ENCODE measurements around the gene PILRB. TPM values are rescaled to one million over a fixed set of nuclear protein-coding genes. Genes with fewer than 3 reads are reported as not detected.

The PILRB gene
- total RNA-seq, 1 experiment from 2014 or later: 60.2 TPM

- DNase-seq (ENCODE audit: low read depth, low spot score): no peak
- Histone ChIP-seq H3K27me3 (ENCODE audit: insufficient read depth, low read length) (0 out of 2 replicates have a peak, but pooled peaks cover 6% of the 10 kb centered on the region), H3K9ac (ENCODE audit: low read length) (no peak overlapping the region), H3K9me2 (ENCODE audit: insufficient read depth) (no peaks in the 10 kb centered on the region), H3K27ac (ENCODE audit: low read depth, low read length) (no peak overlapping the region), H3K4me1 (ENCODE audit: control insufficient read depth in 1 of 2, insufficient read depth in 2 of 2, low read length in 2 of 2) (peaks cover 0 to 3% of the 10 kb centered on the region in 2 experiments; a peak in 1 of 4 replicates), H4K20me1 (ENCODE audit: insufficient read depth) (no peaks in the 10 kb centered on the region), H3K9me3 (ENCODE audit: control insufficient read depth in 1 of 2, insufficient read depth in 1 of 2, low read depth in 1 of 2, low read length in 2 of 2) (no peaks in the 10 kb centered on the region), H3K36me3 (ENCODE audit: control insufficient read depth in 1 of 2, insufficient read depth in 2 of 2, low read length in 2 of 2) (no peaks in the 10 kb centered on the region), H3K79me2 (ENCODE audit: insufficient read depth, low read length) (no peaks in the 10 kb centered on the region), H2AFZ (ENCODE audit: low read depth, low read length, poor library complexity, severe bottlenecking) (no peak overlapping the region), H3K4me2 (ENCODE audit: low read length) (no peak overlapping the region), H3K4me3 (replicated peaks in 1 of 2; ENCODE audit: low read depth in 1 of 2, low read length in 2 of 2) (no peak overlapping the region)
- ATAC-seq: no peak
- ChIA-PET CTCF (interaction anchor here (1.2 kb wide), 1 partner anchor 13 kb away, joined by 4 read pairs; no protein-coding TSS in a partner anchor), POLR2A (interaction anchor here (1.5 kb wide), 1 partner anchor 27 kb away, joined by 3 read pairs; the partner anchor contains the start of genes MEPCE and ZCWPW1), RAD21 (ENCODE audit: low non-redundant PET in 1 of 2, low total read pairs in 2 of 2, uncharacterized antibody in 2 of 2, unreplicated experiment in 2 of 2) (no interaction called here)
- TF ChIP-seq CEBPB (IDR thresholded peaks at IDR 0.05; ENCODE audit: low read depth) (no peak), EGR1 (IDR thresholded peaks at IDR 0.05; ENCODE audit: low read depth) (no peak), EZH2phosphoT487 (IDR thresholded peaks at IDR 0.05; ENCODE audit: borderline replicate concordance) (no peak), RAD21 (IDR thresholded peaks at IDR 0.05; ENCODE audit: low read depth) (no peak)
- no TSS peak for BruUV-seq (replicated peaks)
- intact Hi-C loops (cut with micrococcal nuclease): loop anchor here (10.0 kb wide), 1 partner anchor 207 kb away; no protein-coding TSS in a partner anchor
Observed at GRCh38 chr7:100402241-100402640, 44.3 kb downstream of the PILRB start.

- H3K9ac ChIP-seq (ENCODE audit: low read length): no peak overlapping the region
- DNase-seq (ENCODE audit: low read depth, low spot score): no peak
- H4K20me1 ChIP-seq (ENCODE audit: insufficient read depth): no peaks in the 10 kb centered on the region
- H3K9me2 ChIP-seq (ENCODE audit: insufficient read depth): no peaks in the 10 kb centered on the region
- no TSS peak for BruUV-seq (replicated peaks)
- ChIA-PET POLR2A (interaction anchor here (1.3 kb wide), 1 partner anchor 22 kb away, joined by 7 read pairs; the partner anchor contains the start of gene ZCWPW1), RAD21 (ENCODE audit: low non-redundant PET in 1 of 2, low total read pairs in 2 of 2, uncharacterized antibody in 2 of 2, unreplicated experiment in 2 of 2) (interaction anchor here (1.3 kb wide), 2 partner anchors 274 kb away, joined by 3 to 7 read pairs; no protein-coding TSS in a partner anchor), CTCF (interaction anchor here (0.6 to 1.5 kb wide), 8 partner anchors 11 to 276 kb away, joined by 3 to 9 read pairs (median 4); partner anchors contain the start of gene ZCWPW1)
- H3K36me3 ChIP-seq (ENCODE audit: control insufficient read depth in 1 of 2, insufficient read depth in 2 of 2, low read length in 2 of 2): no peaks in the 10 kb centered on the region
- H3K4me1 ChIP-seq (ENCODE audit: control insufficient read depth in 1 of 2, insufficient read depth in 2 of 2, low read length in 2 of 2): peaks cover 0 to 6% of the 10 kb centered on the region in 2 experiments; a peak in 1 of 4 replicates
- H3K4me2 ChIP-seq (ENCODE audit: low read length): no peak overlapping the region
- intact Hi-C loops (cut with micrococcal nuclease): loop anchor here (2.0 to 10.0 kb wide), 2 partner anchors 212 to 274 kb away; no protein-coding TSS in a partner anchor
- no peak for ATAC-seq
- H3K79me2 ChIP-seq (ENCODE audit: insufficient read depth, low read length): no peaks in the 10 kb centered on the region
- no peak for TF ChIP-seq TCF7L2 (IDR thresholded peaks at IDR 0.05; ENCODE audit: borderline replicate concordance, extremely low read depth, insufficient read depth, insufficient read length)
- TF ChIP-seq SIN3A (IDR thresholded peaks at IDR 0.05; ENCODE audit: low read depth): no peak
- no peak overlapping the region for H3K4me3 ChIP-seq (replicated peaks in 1 of 2; ENCODE audit: low read depth in 1 of 2, low read length in 2 of 2)
- no peak overlapping the region for H3K27ac ChIP-seq (ENCODE audit: low read depth, low read length)
- peaks cover 10% of the 10 kb centered on the region; the same call in 1 of the 2 replicates for H3K27me3 ChIP-seq (ENCODE audit: insufficient read depth, low read length)
- no peaks in the 10 kb centered on the region for H3K9me3 ChIP-seq (ENCODE audit: control insufficient read depth in 1 of 2, insufficient read depth in 1 of 2, low read depth in 1 of 2, low read length in 2 of 2)
- H2AFZ ChIP-seq (ENCODE audit: low read depth, low read length, poor library complexity, severe bottlenecking): no peak overlapping the region
Observed at GRCh38 chr7:100406767-100407166, 48.9 kb downstream of the PILRB start.
